Activated CD8-positive, alpha-beta memory T cell treated with anti-CD3 and anti-CD28 coated beads, Interleukin-2, amount 50 U/mL, for 1 hour (primary cell): ENCODE data around the gene STX16.
"Not testable (repeated sequence)": the region's sequence is repeated elsewhere in the genome, so short reads cannot be mapped to it uniquely, and the experiment has no call there.

Source experiments
- DNase-seq: peaks from one replicate; pipeline ENCODE4 v3.0.0-alpha.2; 2020; ENCODE audit errors: extremely low read depth

The STX16 gene

DNA sequence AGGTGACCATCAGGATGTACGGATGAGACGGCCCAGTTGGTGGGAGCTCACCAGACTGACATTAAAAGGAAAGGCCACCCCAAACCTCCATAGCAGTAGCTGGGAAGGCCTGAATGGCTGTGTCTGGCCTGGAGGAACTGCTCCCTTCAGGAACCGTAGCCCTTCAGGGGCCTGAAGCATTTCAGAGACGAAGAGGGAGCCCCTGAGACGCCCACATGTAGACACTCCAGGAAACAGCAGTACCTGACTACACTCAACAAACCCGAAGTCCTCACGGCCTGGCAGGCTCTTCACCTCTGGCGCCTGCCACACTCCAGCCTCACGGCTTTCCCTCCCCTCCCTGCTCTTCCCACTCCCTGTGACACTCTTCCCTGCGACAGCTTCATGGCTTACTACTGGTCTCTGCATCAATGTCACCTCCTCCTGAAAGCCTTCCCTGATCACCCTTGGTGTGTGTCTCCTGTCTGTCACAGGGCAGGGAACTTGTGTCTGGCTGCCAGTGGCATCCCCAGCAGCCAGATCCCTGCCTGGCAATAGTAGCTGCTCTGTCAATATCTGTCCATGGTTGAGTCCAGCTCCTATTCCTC is 14.6 kb upstream of the STX16 start:
- no peak for DNase-seq

DNA sequence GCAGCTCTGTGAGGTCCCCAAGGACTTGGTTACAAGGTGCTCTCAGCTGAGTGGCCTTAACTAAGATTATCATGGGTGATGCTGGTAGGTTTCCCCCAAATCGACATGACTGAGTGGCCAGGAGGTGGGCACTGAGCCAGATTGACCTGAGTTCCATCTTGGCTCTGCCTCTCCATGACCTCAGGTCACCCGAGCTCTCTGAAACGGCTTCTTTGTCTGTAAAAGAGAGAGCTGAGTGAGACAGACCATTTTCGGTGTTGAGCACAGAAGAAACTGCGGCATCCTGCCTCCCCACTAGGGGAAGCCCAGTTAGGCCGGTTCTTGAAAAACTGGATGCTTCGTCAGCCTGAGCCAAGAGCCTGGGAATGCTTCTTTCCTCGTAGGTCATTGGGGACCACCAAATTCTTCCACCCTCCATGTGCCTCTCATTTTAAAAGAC is 14.1 kb upstream of the STX16 start:
- DNase-seq: no peak

DNA sequence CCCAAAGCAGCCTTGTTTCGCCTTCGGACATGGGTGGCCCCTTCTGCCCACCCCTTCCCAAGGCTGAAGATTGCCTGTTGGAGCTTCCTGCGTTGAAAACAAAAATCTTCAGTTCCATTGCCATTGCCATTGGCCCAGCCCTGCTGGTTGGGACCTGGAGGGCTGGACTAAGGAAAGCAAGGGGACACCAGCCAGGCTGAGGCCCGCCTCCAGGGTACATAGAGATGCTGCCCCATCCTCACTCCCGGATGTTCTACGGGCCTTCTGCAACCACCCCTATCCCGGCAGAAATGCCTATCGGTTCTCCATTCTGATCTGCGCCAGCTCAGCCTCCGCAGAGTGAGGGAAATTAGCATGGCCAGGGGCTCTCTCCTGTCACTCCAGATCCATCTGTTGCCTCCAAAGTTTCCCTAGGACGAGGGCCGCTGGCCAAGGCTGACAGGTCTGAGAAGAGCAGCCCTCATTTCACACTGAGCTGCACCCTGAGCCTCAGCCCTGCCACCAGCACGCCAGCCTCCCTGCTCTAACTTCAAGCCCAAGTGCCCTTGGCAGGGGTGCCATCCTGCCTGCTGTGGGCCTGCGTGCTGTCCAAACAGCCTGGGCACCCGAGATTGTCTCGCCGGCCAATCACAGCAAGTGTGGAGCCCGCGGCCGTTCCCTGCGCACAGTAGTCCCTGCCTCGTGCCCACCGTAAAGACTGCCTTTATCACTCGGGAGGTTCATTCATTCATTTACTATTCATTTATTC is 13.4 kb upstream of the STX16 start:
- no peak for DNase-seq

DNA sequence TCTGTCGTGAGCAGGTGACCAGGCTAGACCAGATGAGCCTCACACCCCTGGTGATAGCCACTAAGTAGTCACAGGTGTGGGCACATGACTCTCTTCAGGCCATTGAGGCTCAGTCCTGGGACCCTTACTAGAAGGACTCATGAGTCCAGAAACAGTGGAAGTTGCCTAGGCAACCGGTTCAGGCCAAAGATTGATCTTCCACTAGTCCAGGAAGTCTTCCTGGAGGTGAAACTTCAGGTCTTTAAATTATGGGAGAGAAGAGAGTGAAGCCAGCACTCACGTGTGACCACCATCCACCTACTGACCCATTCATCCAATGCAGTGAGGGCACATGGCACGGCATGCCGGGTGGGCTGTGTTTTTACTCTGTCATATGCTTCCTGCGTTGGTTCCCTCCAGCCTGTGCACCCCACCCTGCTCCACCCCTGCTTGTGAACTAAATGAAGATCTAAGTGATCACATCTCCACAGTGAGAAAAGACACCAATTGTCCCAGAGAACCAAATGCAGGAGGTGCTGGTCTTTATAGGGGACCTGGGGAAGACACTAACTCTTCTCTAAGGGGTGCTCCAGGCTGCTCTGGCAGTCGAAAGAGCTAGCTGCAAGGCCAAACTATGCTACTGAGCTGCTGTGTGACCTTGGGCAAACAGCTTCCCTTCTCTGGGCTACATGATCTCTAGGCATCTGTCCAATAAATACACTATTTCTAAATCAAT is 12.5 kb upstream of the STX16 start:
- no peak for DNase-seq

DNA sequence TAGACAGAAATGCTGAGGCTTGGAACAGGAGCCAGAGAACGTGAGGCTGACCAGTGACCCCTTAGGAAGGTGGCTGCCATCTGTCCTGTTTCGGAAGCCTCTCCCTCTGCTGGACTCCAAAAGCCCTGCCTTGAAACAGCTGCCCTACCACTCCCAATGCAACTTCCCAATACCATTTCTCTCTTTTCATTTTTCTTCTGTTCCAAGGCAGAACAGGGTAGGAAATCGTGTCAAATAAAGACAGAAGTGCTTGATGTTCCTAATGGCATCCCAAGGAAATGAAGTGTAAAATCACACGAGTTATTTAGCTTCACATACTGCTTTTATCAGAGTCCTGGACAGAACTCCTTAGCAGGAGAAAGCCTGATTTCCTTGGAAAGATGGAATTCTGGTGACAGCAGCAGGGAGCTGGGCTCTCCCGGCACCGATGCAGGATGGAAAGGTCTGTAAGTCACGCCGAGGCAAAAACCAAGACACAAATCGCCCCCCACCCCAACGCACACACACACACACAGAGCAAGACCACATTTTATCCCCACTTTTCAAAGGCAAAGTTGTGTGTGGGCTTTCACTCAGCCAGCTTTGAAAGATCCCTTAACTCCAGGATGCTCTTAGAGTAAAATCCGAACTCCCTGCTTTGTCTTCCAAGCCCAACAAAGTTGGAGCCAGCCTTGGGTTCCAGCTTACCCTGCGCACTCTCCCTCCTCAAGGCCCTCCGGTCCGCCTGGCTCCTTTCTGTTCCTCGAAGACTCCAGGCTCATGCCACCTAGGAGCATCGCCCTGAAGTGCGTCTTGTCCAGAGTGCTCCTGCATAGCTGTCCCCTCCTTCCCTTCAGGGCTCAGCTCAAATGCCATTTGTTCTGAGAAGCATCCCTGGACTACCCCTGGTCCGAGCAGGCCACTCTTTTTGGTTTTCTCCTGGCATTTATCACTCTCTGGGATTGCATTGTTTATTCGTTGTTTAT is 11.6 kb upstream of the STX16 start:
- DNase-seq: no peak

DNA sequence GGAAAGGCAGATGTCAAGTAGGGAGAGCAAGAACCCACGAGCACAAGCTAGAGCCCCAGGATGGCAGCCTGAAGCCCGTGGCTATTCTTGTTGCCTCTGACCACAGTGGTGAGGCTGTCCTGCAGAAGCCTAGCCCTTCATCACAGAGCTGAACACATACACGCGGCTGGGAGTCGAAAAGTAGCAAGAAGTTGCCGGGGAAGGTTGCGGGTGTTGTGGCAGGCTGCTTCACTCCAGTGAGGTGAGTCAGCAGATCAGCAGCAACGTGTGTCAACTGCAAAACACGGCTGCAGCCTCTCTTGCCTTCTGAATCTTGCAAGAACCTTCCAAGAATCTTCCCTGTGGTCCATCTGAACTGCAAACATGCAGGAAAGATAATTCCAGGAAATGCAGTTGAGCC is 10.6 kb upstream of the STX16 start:
- DNase-seq: no peak

DNA sequence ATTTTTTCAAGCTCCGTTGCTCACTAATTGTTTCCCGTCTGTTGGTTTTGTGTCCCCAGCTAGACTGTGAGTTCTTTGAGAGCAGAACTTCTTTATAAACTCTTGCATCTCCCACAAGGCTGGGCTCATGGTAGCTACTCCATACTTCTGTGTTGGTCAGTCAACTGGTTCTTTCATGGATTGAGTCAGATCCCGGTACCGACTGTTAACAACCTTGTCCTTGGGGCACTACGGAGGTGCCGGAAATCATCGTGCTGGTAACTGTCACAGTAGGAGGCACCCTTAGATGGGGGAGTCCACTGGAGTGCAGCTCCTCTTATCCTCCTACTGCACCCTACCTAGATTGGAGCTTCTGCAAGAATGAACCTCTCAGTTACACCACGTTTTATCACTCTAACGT is 8.6 kb upstream of the STX16 start:
- no peak for DNase-seq

DNA sequence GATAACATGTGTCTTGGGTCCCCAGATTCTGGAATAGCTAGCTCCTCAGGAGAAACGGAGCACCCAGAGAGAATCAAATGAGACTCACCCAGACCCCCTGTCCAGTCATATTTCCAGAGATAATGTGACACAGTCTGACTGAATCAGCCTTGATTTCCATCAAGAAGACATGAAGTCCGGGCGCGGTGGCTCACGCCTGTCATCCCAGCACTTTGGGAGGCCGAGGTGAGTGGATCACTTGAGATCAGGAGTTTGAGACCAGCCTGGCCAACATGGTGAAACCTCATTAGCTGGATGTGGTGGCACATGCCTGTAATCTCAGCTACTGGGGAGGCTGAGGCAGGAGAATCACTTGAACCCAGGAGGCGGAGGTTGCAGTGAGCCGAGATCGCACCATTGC is 8.2 kb upstream of the STX16 start:
- not testable (repeated sequence) for DNase-seq

DNA sequence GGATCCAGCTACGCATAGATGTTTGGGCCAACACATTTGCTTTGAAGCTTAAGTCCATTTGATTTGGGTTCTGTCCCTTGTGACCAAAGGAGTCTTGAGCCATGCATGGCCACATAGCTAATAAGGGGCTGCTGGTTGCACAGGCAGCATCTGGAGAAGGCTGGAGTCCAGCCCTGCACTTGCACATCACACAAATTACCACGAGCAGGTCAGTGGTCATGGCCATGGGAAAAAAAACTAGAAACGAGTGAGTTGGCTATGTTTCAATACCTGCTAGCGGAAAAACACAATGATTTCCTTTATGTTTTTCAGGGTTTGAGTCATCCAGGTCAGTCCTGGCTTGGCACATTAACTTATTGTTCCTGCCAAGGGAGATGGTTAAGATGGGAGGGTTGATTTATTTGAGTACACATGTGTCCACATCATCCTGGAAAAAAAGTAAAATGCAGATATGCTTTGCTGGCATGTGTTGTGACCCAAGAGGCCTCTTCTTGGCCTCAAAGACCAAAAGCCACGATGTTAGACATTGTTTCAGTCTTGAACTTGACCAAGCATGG is 5.6 kb upstream of the STX16 start:
- no peak for DNase-seq

DNA sequence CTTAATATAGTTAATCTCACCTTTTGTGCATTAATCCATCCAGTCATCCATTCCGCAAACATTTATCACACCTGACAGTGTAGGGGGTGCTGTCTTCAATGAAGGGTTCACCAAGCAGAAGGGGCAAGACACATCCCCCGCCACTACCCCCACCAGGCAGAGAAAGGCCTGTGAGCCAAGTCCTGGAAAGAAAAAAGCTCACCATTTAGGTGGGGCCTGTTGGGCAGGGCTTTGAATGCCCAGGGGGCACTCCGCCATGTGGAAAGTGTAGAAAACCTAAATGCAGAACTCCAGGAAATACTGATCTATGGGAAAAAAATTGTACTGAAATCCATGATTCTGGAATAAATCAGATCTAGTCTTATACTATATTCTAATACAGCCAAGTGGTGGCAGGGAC is 4.8 kb upstream of the STX16 start:
- no peak for DNase-seq

DNA sequence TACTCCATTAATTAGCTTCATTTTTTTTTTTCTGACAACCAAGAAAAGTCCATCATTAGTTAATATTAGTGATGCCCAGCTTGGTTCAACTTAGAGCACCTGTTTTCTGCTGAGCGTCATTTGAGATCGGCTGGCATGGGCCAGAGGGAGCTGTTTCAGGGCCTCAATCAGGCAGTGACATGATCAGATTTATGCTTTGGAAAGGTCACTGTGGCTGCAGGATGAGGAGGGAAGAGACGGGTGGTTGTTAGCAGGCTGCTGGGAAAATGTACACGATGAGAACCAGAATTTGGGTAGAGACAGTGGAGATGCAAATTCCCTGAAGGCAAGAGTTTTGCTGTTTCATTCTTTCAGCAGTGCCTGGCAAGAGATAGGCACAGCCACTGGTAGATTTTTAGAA is 4.4 kb upstream of the STX16 start:
- DNase-seq: no peak

DNA sequence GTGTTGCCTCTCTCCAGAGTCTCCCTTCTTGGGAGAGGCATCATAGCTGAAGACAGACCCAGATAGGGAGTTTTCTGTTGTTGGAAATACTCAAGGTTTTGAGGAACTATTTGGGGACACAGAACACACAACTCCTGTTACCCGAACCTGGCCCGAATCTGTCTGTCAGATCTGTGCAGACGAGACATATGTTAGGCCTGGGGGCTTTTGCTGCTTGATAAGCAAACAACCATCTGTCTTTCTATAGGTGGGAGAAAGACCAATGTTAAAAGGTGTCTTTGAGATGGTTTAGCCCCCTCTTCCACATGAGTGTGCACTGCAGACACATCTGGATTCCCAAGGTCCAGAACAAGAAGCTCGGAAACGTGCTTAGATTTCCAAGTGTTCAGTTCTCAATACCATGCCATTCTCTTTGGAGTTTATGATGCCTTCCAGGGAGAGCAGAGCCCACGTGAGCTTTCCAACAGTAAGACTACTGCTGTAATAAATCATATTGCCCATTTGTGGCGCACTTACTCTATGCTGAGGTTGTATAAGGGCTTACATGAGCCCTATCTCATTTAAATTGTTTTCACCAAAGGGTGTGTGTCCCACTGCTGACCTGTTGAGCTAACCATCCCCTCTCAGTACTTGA is 3.8 kb upstream of the STX16 start:
- DNase-seq: no peak

DNA sequence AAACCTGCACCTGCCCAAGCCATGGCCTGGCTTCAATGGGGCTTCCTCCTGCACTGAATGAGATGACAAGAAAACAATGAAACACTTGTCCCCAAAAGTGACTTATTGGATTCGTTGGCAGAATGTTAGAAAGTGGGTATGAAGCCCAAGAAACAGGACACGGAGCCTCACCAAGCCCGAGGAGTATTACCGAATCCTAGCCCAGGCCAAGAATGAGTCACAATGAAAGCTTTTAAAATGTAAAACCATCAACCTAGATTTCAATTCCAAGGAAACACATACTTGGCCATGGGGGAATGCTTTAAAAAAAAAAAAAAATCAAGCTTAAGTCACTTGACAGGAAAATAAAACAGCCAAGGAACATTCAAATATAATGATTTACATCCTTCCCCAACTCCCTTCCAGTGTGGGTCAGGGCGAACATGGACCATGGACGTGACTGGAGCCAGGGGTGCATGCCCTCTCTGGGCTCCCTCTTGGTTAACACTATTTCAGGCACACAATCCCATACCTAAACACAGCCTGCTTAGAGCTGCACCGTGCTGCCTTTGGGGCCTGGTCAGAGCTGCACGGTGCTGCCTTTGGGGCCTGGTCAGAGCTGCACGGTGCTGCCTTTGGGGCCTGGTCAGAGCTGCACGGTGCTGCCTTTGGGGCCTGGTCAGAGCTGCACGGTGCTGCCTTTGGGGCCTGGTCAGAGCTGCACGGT is 3.1 kb upstream of the STX16 start:
- no peak for DNase-seq

DNA sequence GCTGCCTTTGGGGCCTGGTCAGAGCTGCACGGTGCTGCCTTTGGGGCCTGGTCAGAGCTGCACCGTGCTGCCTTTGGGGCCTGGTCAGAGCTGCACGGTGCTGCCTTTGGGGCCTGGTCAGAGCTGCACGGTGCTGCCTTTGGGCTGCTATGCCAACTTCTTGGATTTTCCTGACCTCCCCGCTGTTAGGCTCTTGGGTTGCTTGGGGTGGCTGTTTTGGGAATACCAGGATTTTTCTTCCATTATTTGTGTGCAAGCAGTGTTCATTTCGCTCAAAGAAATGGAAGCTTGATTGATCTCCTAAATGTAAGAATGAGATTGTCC is 2.6 kb upstream of the STX16 start:
- DNase-seq: not testable (repeated sequence)

DNA sequence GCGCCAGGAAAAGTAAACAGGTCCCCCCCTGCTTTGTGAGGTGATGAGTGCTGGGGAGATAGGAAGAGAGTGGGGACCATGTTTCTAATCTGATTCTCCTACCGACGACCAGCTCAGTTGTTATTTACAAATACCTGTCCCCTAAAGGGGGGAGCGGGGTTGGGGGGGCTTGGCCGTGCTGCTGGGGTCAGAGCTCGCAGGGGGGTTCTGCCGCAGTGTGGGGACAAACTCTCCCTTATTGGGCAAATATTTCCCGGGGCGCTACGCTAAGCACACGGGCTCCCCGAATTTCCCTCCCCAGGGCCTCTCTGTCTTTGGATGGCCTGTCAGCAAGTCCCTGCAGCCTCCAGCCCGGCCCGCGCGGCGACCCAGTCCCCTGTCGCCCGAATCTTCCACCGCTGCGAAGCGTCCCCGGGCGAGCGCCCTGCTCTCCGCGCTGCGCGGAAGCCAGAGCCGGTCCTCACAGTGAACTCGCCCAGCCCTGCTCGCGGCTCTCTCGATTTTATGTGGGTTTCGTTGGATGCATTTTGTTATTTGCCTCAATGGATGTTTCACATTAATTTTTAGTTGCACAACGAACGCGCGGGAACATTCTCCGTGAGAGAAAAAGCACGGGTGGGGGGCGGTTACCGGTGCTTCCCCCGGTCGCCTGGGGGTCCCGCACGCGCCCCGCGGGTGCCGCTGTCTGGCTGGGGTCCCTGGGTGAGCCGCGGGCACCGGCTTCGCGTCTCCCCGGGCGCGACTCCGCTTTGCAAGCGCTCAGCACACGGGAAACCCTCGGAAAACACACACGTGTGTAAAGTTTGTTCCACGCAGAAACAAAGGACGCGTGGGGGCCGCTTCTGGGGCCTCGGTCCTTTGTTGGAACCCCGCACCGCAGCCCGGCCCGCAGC is 1.5 kb upstream of the STX16 start:
- DNase-seq: no peak

DNA sequence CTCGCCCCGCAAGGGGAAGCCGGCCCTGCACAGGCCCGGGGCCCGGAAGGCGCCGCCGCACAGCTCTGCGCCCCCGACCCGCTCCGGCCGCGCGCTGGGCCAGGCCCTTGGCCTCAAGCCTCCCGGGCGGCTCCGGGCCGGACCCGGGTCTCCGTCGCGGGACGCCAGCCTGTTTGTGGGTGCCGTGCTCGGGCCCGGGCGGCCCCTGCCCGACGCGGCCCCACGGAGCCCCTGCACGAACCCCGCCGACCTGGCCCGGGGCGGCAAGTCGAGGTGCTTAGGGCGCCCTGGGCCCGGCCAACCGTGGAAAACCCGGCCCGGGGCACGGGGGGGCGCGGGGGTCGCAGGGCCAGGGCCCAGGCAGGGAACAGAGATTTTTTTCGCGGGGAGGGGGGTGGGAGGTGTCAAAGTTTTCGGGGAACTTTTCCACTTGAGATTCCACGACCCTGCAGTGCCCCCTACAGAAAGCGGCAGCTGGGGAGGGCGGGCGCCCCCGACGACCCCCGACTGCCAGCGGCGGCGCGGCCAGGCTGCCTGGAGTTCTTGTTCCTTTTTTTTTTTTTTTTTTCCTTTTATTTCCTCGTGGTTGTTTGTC is 805 bp upstream of the STX16 start:
- DNase-seq: no peak

DNA sequence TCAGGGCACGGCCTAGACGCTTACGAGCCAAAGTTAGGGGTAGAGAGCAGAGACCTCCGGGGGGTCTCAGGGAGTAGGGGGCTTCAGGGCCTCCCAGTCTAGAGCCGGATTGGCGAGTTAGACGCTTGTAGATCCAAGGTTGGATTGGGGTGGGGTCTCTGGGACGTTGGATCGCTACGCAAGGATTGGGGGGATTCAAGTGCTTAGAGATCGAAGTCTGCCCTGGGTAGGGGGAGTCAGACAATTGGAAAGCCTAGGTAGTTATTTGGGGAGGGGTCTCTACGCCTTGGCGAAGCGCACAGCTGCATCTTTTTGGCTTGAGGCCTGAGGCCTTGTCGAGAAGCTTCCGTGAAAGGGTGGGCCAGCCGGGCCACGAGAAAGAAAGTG is 469 bp downstream of the STX16 start:
- no peak for DNase-seq

DNA sequence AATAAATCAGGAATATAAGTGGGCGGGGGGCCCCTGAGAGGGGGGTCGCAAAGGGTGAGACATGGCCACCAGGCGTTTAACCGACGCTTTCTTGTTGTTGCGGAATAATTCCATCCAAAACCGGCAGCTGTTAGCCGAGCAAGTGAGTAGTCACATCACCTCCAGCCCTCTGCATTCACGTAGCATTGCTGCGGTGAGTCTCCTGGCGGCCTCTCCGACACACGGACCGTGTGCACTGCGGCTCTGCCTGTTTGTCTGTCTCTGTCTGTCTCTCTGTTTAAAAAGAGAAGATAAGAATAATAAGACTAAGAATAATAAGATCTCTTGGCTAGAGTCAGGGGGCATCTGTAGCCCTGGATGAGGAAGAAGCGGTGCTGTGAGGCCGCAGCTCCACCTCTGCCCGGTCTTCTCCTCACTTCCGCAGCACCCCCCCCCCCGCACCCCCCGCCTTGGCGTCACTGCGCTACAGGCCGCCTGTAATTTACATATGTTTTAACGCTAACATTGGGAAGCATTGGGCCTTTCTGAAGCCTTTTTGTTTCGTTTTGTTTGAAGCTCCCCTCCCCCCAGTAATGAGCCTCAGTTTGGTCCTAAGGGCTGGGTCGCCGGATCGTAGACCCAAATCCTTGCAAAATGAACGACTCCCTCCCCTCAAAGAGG is 993 bp downstream of the STX16 start:
- DNase-seq: no peak
